ENCODE data around the gene MUC12.
"Not testable (repeated sequence)": the region's sequence is repeated elsewhere in the genome, so short reads cannot be mapped to it uniquely, and the experiment has no call there.

MUC12 gene

GRCh38 chr7:101000025-101000424, 30.7 kb downstream of the MUC12 start:
- H3K27me3 Mint-ChIP-seq; H3K4me1 Mint-ChIP-seq (ENCODE audit: low read depth); H3K4me3 Mint-ChIP-seq; H3K36me3 Mint-ChIP-seq; H3K9me3 Mint-ChIP-seq (ENCODE audit: low read depth); H3K27ac Mint-ChIP-seq: not testable (repeated sequence)

GRCh38 chr7:101002333-101002732, 33.0 kb downstream of the MUC12 start:
- H3K27ac Mint-ChIP-seq; H3K4me1 Mint-ChIP-seq (ENCODE audit: low read depth); H3K27me3 Mint-ChIP-seq; H3K4me3 Mint-ChIP-seq; H3K9me3 Mint-ChIP-seq (ENCODE audit: low read depth); H3K36me3 Mint-ChIP-seq: not testable (repeated sequence)

- not testable (repeated sequence) for H3K4me1 Mint-ChIP-seq (ENCODE audit: low read depth); H3K27me3 Mint-ChIP-seq; H3K36me3 Mint-ChIP-seq; H3K4me3 Mint-ChIP-seq; H3K9me3 Mint-ChIP-seq (ENCODE audit: low read depth); H3K27ac Mint-ChIP-seq
These were observed 38.0 kb downstream of the MUC12 start for GRCh38 chr7:101007361-101007760.

- no peaks in the 10 kb centered on the region for H3K4me1 Mint-ChIP-seq (ENCODE audit: low read depth)
- peaks cover 2% of the 10 kb centered on the region for H3K27me3 Mint-ChIP-seq
- peaks cover 3% of the 10 kb centered on the region for H3K36me3 Mint-ChIP-seq
- H3K27ac Mint-ChIP-seq = no peak overlapping the region
- H3K9me3 Mint-ChIP-seq (ENCODE audit: low read depth) = no peaks in the 10 kb centered on the region
- no peak overlapping the region for H3K4me3 Mint-ChIP-seq
These were observed 40.3 kb downstream of the MUC12 start for GRCh38 chr7:101009629-101010028.

GRCh38 chr7:101012931-101013330, 43.6 kb downstream of the MUC12 start:
- Mint-ChIP-seq H3K4me3 (no peak overlapping the region), H3K4me1 (ENCODE audit: low read depth) (peaks cover 12% of the 10 kb centered on the region), H3K27me3 (no peaks in the 10 kb centered on the region), H3K27ac (no peak overlapping the region), H3K9me3 (ENCODE audit: low read depth) (no peaks in the 10 kb centered on the region), H3K36me3 (peaks cover 3% of the 10 kb centered on the region)

GRCh38 chr7:101015626-101016025, 46.3 kb downstream of the MUC12 start:
- Mint-ChIP-seq H3K27ac (no peak overlapping the region), H3K4me1 (ENCODE audit: low read depth) (peaks cover 15% of the 10 kb centered on the region), H3K36me3 (peaks cover 3% of the 10 kb centered on the region), H3K9me3 (ENCODE audit: low read depth) (no peaks in the 10 kb centered on the region), H3K4me3 (peak overlapping the region; percentile 47), H3K27me3 (no peaks in the 10 kb centered on the region)

- Mint-ChIP-seq H3K4me3 (peak overlapping the region; percentile 87), H3K27me3 (peaks cover 6% of the 10 kb centered on the region), H3K36me3 (no peaks in the 10 kb centered on the region), H3K9me3 (ENCODE audit: low read depth) (no peaks in the 10 kb centered on the region), H3K4me1 (ENCODE audit: low read depth) (peaks cover 15% of the 10 kb centered on the region), H3K27ac (peak overlapping the region; percentile 46)
These were observed 47.9 kb downstream of the MUC12 start for GRCh38 chr7:101017064-101017777.

GRCh38 chr7:101018271-101019167, 49.2 kb downstream of the MUC12 start:
- Mint-ChIP-seq H3K36me3 (no peaks in the 10 kb centered on the region), H3K9me3 (ENCODE audit: low read depth) (no peaks in the 10 kb centered on the region), H3K27me3 (peaks cover 6% of the 10 kb centered on the region), H3K27ac (peak overlapping the region; percentile 46), H3K4me3 (no peak overlapping the region), H3K4me1 (ENCODE audit: low read depth) (peaks cover 15% of the 10 kb centered on the region)

GRCh38 chr7:101020444-101020843, 51.1 kb downstream of the MUC12 start:
- no peak overlapping the region for H3K27ac Mint-ChIP-seq
- no peak overlapping the region for H3K4me3 Mint-ChIP-seq
- no peaks in the 10 kb centered on the region for H3K9me3 Mint-ChIP-seq (ENCODE audit: low read depth)
- H3K4me1 Mint-ChIP-seq (ENCODE audit: low read depth) = peaks cover 15% of the 10 kb centered on the region
- H3K36me3 Mint-ChIP-seq = no peaks in the 10 kb centered on the region
- peaks cover 10% of the 10 kb centered on the region for H3K27me3 Mint-ChIP-seq

- Mint-ChIP-seq H3K27ac (no peak overlapping the region), H3K36me3 (no peaks in the 10 kb centered on the region), H3K27me3 (peaks cover 10% of the 10 kb centered on the region), H3K9me3 (ENCODE audit: low read depth) (no peaks in the 10 kb centered on the region), H3K4me3 (no peak overlapping the region), H3K4me1 (ENCODE audit: low read depth) (peaks cover 9% of the 10 kb centered on the region)
These were observed 52.3 kb downstream of the MUC12 start for GRCh38 chr7:101021703-101022102.

GRCh38 chr7:101023839-101024238, 54.5 kb downstream of the MUC12 start:
- peaks cover 1% of the 10 kb centered on the region for H3K4me1 Mint-ChIP-seq (ENCODE audit: low read depth)
- no peaks in the 10 kb centered on the region for H3K9me3 Mint-ChIP-seq (ENCODE audit: low read depth)
- no peak overlapping the region for H3K27ac Mint-ChIP-seq
- no peaks in the 10 kb centered on the region for H3K36me3 Mint-ChIP-seq
- H3K27me3 Mint-ChIP-seq = peaks cover 10% of the 10 kb centered on the region
- H3K4me3 Mint-ChIP-seq = no peak overlapping the region

GRCh38 chr7:101031082-101031481, 61.7 kb downstream of the MUC12 start:
- Mint-ChIP-seq H3K27me3 (peaks cover 4% of the 10 kb centered on the region), H3K36me3 (no peaks in the 10 kb centered on the region), H3K27ac (no peak overlapping the region), H3K4me1 (ENCODE audit: low read depth) (no peaks in the 10 kb centered on the region), H3K9me3 (ENCODE audit: low read depth) (no peaks in the 10 kb centered on the region), H3K4me3 (no peak overlapping the region)

- H3K27ac Mint-ChIP-seq = no peak overlapping the region
These were observed 66.6 kb downstream of the MUC12 start for GRCh38 chr7:101035941-101036340.

GRCh38 chr7:101041283-101041682, 71.9 kb downstream of the MUC12 start:
- not testable (repeated sequence) for H3K27me3 Mint-ChIP-seq; H3K9me3 Mint-ChIP-seq (ENCODE audit: low read depth); H3K36me3 Mint-ChIP-seq; H3K27ac Mint-ChIP-seq; H3K4me1 Mint-ChIP-seq (ENCODE audit: low read depth); H3K4me3 Mint-ChIP-seq

More at GRCh38 chr7:101035941-101036340, 66.6 kb downstream of the MUC12 start:
- Mint-ChIP-seq H3K4me3 (no peak overlapping the region), H3K36me3 (no peaks in the 10 kb centered on the region), H3K9me3 (ENCODE audit: low read depth) (no peaks in the 10 kb centered on the region), H3K4me1 (ENCODE audit: low read depth) (no peaks in the 10 kb centered on the region), H3K27me3 (peaks cover 4% of the 10 kb centered on the region)

GRCh38 chr7:101058355-101058754, 89.0 kb downstream of the MUC12 start:
- peaks cover 26% of the 10 kb centered on the region for H3K27me3 Mint-ChIP-seq
- no peaks in the 10 kb centered on the region for H3K36me3 Mint-ChIP-seq
- peaks cover 5% of the 10 kb centered on the region for H3K4me1 Mint-ChIP-seq (ENCODE audit: low read depth)
- H3K9me3 Mint-ChIP-seq (ENCODE audit: low read depth) = no peaks in the 10 kb centered on the region
- no peak overlapping the region for H3K27ac Mint-ChIP-seq
- no peak overlapping the region for H3K4me3 Mint-ChIP-seq
